NCI-H510A (cell line): ENCODE measurements around the gene YKT6.
"Not testable (repeated sequence)": the region's sequence is repeated elsewhere in the genome, so short reads cannot be mapped to it uniquely, and the experiment has no call there.

Experiments used
- DNase-seq: peaks from one replicate; lab custom pipeline; 2025; lab: John Stamatoyannopoulos, UW

YKT6 gene

DNA sequence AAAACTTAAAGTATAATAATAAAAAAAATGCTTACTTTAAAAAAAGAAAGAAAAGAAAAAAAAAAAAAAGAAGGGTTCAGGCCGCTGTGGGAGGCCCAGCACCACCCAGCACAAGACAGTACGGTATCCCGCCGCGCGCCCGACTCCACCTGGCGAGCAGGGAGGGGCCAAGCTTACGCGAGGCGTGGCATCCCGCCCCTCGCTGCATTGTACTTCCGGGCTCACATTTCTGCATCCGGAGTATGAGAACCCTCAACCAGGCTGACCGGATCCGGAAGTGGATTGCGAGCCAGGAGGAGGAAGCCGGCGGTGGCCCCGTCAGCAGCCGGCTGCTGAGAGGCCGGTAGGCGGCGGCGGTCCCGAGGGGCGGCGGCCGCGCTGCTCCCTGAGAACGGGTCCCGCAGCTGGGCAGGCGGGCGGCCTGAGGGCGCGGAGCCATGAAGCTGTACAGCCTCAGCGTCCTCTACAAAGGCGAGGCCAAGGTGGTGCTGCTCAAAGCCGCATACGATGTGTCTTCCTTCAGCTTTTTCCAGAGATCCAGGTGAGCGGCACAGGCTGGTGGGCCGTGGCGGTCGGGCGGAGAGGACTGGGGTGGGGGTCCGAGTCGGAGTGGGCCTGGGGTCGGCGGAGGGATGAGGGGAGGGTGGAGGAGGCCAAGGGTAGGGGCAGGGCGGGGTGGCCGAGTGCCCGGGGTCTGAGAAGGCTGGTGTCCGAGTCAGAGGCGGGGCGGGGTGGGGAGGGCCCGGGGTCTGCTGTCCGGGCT is at the start of gene YKT6:
YKT6 (plus strand) TSS at position 280 of the 763 bp plus-strand sequence; CDS start at position 438, 158 bp downstream.
- DNase-seq, result peak; percentile 96

DNA sequence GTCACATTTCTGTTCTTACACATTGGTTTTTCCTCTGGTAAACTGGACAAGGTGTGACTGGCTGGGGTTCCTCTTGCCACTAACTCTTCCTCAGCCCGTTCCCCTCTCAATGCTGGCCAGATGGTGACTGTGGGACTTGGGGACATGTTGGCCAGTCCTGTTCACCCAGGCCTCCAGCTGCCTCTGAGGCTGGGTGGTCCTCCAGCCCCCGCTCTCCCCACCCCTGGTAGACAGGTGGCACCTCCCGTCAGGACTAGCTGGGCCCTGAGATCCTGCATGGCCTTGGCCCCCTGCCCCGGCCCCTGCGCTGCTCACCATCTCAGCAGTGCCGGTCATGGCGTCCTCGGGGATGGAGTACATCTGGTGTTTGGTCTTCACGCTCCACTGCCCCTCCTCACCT is 48.8 kb upstream of the YKT6 start:
- DNase-seq, result no peak

DNA sequence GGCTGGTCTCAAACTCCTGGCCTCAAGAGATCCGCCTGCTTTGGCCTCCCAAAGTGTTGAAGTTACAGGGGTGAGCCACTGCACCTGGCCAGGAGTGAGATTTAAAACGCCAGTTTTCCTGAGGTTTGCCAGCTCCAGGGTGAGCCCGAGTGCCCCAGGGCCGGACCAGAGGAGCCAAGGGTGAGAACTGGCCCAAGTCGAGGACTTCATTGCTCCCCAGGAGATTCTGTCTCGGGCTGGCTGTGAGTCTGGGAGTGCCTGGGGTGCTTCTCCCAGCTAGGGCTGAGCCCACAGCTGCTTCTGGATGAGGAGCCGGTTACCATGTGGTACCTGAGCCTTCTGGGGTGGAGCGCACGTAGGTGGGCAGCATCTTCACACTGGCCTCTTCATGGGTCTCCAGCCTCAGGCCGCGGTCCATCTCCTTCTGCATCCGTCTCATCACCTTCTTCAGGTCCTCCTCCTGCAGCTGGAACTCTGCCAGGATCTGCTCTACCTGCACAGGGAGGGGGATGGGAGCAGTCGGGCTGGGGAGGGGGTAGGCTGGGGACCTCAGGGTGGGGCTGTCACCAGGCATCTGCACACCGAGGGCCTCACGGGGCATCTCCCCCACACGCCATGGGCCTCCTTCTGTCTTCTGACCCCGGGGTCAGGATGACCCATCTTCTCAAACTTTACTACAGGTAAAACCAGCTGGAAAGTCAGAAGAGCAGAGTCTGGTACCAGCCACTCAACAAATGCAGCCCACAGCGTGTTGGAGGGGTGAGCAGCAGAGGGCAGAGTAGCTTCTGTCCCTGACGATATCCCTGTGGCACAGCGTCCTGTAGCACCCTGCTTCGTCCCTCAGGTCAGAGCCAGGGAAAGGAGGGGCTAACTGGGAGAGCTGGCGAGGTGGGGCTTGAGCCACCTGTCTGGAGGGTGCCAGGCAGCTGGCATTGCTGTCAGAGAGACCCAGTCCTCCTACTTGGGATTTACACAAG is 47.5 kb upstream of the YKT6 start:
- DNase-seq, result peak; percentile 58

DNA sequence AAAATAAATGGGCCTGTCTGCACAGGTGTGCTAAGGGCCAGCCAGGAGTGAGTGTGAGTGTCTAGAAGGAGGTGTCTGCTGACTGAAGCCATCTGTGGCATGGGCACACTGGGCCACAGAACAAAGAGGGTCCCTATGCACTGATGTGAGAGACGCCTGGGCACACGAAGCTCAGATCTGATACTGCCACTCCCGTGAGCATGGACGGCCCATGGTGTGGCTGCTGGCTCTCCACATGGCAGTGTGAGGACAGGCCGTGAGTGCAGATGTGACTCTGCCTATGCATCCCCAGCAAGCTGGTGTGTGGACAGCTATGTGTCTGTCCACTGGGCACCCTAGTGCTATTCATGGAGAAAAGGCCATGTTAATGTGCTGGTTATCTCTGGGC is 46.8 kb upstream of the YKT6 start:
- DNase-seq, result no peak

DNA sequence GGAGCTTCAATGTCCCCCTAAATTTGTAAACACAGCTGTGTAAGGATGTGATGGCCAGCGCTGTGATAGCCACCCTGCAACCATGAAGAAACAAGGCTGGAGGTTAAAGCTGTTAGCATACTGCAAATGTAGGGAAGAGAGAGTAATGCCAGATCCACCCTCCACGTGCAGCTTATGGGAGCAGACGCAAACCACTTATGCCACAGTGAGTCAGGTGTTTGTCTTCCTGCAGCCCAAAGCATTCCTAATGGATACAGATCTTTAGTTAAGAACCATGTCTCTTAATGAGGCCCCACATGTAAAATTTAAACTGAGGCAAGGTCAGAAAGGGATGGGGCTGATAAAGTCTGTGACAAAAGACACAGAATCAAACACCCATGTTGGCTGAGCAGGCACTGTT is 46.1 kb upstream of the YKT6 start:
- DNase-seq, result no peak

DNA sequence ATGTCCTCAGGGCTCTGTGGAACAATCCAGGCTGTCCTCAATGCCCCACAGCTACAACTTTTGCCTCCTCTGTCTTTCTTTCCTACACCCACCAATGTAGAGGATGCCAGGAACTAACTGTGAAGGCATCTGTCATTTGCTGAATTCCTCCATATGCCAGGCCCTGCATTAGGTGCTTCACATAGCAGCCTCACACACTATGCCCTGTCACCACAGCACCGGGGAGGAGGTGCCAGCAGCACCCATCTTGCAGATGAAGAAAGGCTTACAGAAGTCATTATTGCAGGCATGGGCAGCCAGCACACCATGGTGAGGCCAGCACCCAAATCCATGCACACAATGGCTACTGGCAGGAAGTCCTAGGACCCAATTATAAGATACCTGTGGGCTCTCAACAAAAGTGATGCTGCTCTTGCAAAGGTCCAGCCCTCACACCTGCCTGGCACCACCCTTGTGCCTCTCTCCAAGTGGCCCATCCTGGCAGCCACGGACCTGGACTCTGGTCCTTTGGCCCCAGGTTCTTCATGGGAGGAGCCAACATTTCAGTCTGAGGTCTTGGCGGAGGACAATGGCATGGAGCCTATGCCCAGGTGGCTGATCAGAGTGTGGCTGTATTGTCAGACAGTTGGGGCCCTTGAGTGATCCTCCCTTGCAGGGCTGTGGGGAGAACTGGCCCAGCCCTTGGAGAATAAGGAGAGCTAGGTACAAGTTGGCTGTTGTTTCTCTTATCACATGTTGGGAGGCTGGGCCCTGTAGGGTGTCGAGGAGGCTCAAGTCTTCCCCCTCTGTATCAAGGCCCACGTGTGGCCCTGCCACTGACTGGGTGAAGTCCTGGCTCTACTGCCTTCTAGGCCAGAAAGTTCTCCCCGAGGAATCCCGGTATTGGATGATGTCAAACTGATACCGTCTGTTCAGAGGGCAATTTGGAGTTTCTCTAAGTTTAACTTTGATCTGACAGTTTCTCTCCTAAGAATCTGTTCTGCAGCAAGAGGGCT is 45.3 kb upstream of the YKT6 start:
- no peak for DNase-seq

DNA sequence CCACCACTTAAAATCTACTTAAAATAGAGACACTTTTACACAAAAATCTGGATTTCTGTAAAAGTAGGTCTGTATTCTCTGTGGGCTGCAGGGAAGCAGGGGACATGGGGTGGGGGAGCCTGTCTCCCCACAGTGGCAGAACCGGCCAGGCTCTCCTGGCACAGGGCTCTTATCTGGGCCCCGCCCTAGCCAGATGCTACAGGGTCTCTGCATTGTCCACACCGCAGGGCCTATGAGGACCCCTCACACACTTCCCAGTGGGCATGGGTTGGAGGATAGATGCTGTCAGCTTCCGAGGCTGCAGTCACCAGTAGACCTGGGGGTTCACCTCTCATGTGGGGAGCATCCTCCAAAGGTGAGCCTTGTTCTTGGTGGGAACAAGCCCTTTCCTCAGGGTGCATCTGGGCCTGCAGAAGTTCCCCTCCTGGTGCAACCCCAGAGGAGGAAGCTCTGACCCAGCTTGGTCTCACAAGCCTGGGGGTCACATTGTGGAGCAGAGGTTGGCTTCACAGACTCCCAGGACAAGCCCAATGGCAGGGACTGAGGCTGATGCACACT is 44.2 kb upstream of the YKT6 start:
- DNase-seq, result no peak

GRCh38 chr7:44157116-44158080 is 43.4 kb upstream of the YKT6 start:
- DNase-seq, result no peak

GRCh38 chr7:44158096-44158872 is 42.5 kb upstream of the YKT6 start:
- DNase-seq, result no peak

DNA sequence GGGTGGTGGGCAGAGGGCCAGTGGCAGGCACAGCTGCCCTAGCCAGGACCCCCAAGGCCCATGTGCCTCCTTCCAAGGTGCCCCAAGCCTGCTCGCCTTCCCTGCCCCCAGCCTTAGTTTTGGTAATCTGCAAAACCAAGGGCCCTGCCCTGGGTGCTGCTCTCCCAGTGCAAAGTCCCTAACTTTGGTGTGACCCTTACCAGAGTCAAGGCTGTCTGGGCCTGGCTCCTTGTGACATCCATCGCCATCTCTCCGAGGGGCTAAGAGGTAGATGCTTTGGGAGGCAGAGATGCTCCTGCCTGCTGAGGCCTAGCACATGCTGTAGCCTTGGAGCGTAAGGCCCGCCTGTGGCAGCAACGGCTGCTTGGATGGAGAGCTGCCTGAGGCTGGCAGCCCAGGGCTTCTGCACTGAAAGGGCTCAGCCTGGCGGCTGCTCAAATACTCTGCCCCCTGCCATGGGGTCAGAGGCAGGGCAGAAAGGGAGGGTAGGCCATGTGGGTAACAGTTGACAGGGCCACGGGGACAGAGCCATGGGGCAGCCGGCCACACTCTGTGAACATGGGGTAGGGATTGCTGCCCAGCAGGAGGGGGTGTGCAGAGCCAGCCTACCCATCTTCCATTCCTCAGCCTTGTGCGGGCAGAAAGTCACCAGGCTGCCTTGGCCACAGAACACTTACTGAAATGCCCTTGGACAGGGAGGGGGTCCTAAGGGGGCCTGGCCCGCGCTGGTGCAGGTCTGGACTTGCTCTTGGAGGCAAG is 41.7 kb upstream of the YKT6 start:
- DNase-seq, result no peak

DNA sequence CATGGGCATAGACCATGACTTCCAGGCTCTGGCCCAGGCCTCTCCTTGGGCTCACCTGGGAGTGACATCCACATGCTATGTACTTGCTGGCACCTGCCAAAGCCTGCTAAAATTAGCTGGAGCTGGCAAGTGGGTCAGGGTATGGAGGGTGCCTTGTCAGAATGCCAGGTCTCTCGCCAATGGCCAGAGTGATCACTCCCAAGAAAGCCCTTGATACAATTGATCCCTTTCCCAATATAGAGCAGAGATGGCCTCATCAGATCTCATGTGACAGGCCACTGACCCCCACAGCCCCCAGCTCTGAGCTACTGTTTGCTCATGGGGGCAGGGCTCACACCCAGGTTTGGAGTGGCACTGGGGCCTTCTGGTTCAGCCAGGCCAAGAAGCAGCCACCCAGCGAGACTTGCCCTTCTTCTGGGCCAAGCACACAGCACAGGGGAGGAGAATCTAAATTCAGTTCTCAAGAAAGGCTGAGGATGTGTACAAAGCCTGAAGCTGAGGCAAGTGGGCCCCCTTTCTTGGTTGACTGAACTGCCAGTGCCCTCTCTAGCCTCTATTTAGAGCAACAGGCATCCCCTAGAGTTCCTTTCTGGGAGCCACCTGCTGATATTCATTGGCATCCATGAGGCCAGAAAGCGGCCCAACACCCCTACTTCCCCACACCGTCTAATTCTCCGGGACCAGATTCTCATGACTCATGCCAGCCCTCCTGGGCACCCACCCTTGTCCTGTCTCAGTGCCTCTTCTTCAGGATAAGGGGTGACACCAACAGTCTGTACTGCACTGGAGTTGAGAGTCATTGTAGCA is 40.8 kb upstream of the YKT6 start:
- DNase-seq, result no peak

- no peak for DNase-seq
Measured at GRCh38 chr7:44161371-44161770, 39.4 kb upstream of the YKT6 start.

GRCh38 chr7:44162179-44162578 is 38.6 kb upstream of the YKT6 start:
- no peak for DNase-seq

DNA sequence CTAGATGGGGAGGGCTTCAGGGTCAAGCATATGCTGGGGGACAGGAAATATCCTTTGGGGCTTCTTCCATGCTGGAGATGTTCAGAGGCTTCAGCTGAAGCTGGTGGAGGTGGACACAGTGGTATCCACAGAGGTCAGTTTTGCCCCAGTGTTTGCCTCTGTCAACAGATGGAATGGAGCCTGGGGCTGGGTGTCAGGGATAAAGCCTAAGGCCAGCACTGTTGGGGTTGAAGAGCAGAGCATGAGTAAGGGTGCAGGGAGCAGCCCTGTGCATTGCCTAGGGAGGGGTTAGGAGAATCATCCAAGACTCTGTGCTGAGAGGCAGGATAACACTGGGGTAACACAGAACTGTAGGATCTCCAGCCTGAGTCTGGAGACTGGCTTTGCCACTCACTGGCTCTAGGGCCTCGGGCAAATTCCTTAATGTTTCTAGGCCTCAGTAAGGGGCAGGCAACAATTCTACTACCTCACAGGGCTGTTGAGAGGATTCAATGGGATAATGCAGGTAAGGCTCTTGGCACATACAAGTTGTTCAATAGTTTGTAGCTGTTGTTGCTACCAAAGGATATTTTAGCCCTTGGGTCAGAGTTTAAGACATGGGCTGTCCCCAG is 37.9 kb upstream of the YKT6 start:
- no peak for DNase-seq

- DNase-seq, result no peak
Measured at GRCh38 chr7:44163591-44163990, 37.2 kb upstream of the YKT6 start.

DNA sequence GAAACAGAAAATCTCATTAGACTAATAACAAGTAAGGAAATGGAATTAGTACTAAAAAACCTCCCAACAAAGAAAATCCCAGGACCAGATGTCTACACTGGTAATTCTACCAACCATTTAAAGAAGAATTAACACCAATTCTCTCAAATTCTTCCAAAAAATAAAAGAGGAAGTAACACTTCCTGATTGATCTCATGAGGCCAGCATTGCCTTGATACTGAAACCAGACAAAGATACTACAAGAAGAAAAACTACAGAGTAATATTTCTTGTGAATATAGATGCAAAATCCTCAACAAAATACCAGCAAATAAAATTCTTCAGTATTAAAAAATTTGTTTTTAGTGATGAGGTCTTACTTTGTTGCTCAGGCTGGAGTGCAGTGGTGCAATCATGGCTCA is 32.9 kb upstream of the YKT6 start:
- DNase-seq, result no peak

GRCh38 chr7:44171901-44172300 is 28.9 kb upstream of the YKT6 start:
- DNase-seq, result not testable (repeated sequence)
